ENCODE data around the gene ACADS.

ACADS gene

GRCh38 chr12:120758798-120759590, 33.4 kb downstream of the ACADS start:
- no peak for TF ChIP-seq CTCF (conservative IDR thresholded peaks at IDR 0.05)
- no peak overlapping the region for H3K27ac ChIP-seq

GRCh38 chr12:120759591-120760348, 34.1 kb downstream of the ACADS start:
- TF ChIP-seq CTCF (conservative IDR thresholded peaks at IDR 0.05): no peak
- H3K27ac ChIP-seq: no peak overlapping the region

- no peak for TF ChIP-seq CTCF (conservative IDR thresholded peaks at IDR 0.05)
- H3K27ac ChIP-seq: no peak overlapping the region
These were observed 35.0 kb downstream of the ACADS start for GRCh38 chr12:120760349-120761254.

- TF ChIP-seq CTCF (conservative IDR thresholded peaks at IDR 0.05): no peak
- H3K27ac ChIP-seq: no peak overlapping the region
These were observed 35.9 kb downstream of the ACADS start for GRCh38 chr12:120761519-120761934.

- no peak for TF ChIP-seq CTCF (conservative IDR thresholded peaks at IDR 0.05)
These were observed 36.5 kb downstream of the ACADS start for GRCh38 chr12:120762086-120762485.

GRCh38 chr12:120763250-120763649, 37.6 kb downstream of the ACADS start:
- TF ChIP-seq CTCF (conservative IDR thresholded peaks at IDR 0.05): no peak
- no peak overlapping the region for H3K27ac ChIP-seq

More at GRCh38 chr12:120762086-120762485, 36.5 kb downstream of the ACADS start:
- H3K27ac ChIP-seq: no peak overlapping the region

GRCh38 chr12:120764816-120765215, 39.2 kb downstream of the ACADS start:
- TF ChIP-seq CTCF (conservative IDR thresholded peaks at IDR 0.05): no peak
- H3K27ac ChIP-seq: no peak overlapping the region

Measured in VCaP (cell line).